Astrocyte of the cerebellum (primary cell): ENCODE results near the gene EMC1.

Source experiments
- DNase-seq: peaks from one replicate; pipeline ENCODE4 v3.0.0-alpha.2; 2011; ENCODE audit warnings: low read depth
- H3K4me3 ChIP-seq: 2 replicates; pipeline ENCODE4 v1.5.1; 2011; ENCODE audit warnings: mild to moderate bottlenecking, low read depth, low read length, moderate library complexity
- CTCF ChIP-seq: IDR thresholded peaks from 2 replicates; pipeline ENCODE4 v1.5.1; 2012; ENCODE audit warnings: low read length, low read depth, moderate library complexity, mild to moderate bottlenecking; ENCODE audit errors: missing control alignments
- in situ Hi-C: cut with HindIII; loops from 2 replicates; pipeline ENCODE4 v1.10.0; 2017; ENCODE audit warnings: low sequenced_read_pairs

The EMC1 gene

DNA sequence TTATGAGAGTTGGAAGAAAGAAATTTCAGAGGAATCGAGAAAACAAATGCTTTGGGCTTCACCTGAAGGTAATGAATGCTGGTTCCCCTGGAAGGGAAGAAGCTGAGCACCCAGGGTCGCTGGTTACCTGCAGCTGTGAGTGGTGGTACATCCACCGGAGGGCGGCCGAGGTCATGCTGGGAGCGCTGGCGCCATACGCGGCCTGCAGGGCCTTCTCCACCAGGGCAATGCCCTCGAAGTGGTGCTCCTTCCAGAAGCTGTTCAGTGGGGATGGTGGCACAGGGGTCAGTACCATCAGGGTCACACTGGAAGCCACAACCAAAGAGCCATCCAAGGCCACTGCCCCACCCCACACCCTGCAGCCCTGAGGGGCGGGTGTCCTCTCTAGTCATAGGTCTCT lies 17.1 kb upstream of the EMC1 start:
- no peak for TF ChIP-seq CTCF
- DNase-seq = no peak
- no peak overlapping the region for H3K4me3 ChIP-seq
- in situ Hi-C loops = no loop called here

GRCh38 chr1:19262744-19263143 lies 11.4 kb upstream of the EMC1 start:
- no peak overlapping the region for H3K4me3 ChIP-seq
- DNase-seq = no peak
- no peak for TF ChIP-seq CTCF
- in situ Hi-C loops = no loop called here

GRCh38 chr1:19262047-19262446 lies 10.7 kb upstream of the EMC1 start:
- TF ChIP-seq CTCF = no peak
- no peak for DNase-seq
- H3K4me3 ChIP-seq = no peak overlapping the region
- in situ Hi-C loops = no loop called here

DNA sequence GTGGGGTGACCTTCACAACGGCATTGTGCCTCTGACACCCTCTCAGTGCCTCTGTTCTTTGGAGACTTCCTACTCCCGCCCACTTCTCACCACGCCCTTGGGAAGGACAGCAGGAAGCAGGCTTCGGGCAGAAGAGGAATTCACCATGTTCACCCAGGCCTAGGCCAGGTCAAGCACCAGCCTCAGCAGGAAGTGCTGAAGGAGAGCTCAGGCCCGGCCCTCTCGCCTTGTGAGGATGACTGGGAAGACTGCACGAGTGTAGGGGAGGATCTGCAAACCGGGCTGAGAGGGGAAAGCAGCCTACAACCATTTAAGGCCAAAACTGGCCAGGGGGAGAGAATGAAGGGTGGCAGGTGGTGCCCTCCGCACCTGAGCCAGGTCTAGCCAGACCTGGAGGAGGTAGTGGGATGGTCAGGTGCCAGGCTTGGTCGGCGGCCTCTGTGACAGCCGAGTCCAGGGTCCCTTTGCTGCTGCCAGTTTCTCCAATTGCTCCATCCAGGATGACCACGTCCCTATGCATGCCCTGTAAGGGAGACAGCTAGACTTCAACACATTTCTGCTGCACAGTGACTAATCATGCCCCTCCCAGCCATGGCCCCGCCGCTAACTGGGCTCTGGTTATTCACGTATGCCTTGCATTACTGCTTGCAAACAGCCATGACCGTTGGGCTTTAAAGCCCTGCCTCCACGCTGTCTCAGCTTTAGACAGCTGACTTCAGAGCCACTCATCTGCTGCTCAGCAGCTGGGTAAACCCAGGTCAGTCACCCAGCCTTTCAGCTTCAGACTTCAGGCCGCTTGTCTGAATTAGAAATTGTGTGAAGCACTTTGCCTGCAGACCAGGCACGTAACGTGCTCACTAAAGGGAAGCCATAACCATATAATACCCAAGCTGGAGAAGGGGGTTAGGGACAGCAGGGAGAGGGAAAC lies 9.2 kb upstream of the EMC1 start:
- no peak overlapping the region for H3K4me3 ChIP-seq
- DNase-seq = peak; percentile 18
- TF ChIP-seq CTCF = no peak
- in situ Hi-C loops = no loop called here

DNA sequence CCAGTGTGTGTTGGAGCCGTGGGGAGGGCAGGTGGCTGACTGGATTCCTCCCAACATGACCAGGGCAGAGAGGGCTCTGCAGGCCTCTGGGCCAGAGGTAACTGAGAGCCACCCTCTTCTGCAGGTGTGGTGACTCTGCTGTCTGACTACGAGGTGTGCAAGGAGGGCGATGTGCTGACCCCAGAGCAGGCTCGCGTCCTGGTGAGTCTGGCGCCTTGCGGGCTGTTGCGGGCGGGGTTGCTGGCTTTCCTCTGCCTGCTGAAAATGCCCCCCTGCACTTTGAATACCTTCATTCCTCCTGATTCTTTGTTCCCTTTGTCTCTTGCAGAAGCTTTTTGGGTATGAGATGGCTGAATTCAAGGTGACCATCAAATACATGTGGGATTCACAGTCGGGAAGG lies 7.0 kb upstream of the EMC1 start:
- in situ Hi-C loops = loop anchor here (5.0 kb wide), 1 partner anchor 96 kb away; no protein-coding TSS in a partner anchor

More for the DNA sequence above, 7.0 kb upstream of the EMC1 start:
- H3K4me3 ChIP-seq = no peak overlapping the region
- no peak for TF ChIP-seq CTCF
- DNase-seq = no peak
